ENCODE data around the gene RBSN. TPM values are rescaled to one million over a fixed set of nuclear protein-coding genes. Genes with fewer than 3 reads are reported as not detected.

Gene RBSN
- total and polyA plus RNA-seq, 5 experiments from 2014 or later = 16.3 to 41.4 (median 20.3) TPM

DNA sequence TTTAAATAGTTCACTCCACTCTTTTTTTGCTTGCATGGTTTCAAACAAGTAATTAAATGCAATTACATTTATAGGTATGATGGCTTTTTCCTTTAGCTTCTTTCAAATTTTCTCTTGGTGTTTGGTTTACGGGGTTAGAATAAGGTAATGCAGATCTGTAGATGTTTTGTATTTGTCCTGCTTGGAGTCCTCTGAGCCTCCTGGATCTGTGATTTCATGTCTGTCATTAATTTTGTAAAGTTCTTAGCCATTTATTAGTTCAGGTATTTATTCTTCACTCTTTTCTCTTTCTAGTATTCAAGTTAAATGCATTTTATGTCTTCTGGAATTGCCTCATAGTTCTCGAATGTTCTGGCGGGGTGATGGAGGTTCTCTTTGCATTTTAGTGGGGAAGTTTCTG is 32.5 kb downstream of the RBSN start:
- POLR2A ChIA-PET = interaction anchor here (0.6 to 3.1 kb wide), 3 partner anchors 33 to 415 kb away, joined by 4 to 22 read pairs (median 8); partner anchors contain the start of genes CCDC174 and RBSN

DNA sequence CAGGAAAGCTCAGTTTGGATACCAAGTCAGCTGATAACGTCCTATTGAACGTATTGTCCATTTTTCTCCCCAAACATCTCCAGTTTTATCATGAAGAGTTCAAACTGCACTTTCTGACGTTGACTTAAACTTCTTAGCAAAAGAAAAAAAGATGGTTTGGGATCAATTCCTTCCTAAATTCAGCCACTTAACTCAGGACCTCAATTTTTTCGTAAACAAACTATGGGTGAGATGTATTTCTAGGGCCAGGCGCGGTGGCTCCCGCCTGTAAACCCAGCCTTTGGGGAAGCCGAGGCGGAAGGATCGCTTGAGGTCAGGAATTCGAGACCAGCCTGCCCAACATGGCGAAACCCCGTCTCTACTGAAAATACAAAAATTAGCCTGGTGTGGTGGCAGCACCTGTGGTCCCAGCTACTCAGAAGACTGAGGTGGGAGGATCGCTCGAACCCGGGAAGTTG is 33.4 kb downstream of the RBSN start:
- POLR2A ChIA-PET = interaction anchor here (0.6 to 3.1 kb wide), 12 partner anchors 10 to 536 kb away, joined by 3 to 22 read pairs (median 4); partner anchors contain the start of genes BTD, CAPN7, CCDC174 and HACL1
- Mint-ChIP-seq H3K4me1 (peaks cover 15 to 28% (median 24%) of the 10 kb centered on the region in 4 donors), H3K4me3 (peak overlapping the region; percentile 93 to 99 (median 96)), H3K27me3 (no peaks in the 10 kb centered on the region), H3K9me3 (no peaks in the 10 kb centered on the region), H3K36me3 (peaks cover 0 to 18% (median 3%) of the 10 kb centered on the region in 3 donors), H3K27ac (peak overlapping the region in 9 of 10 donors; percentile 92 to 98 (median 96))
- ATAC-seq (no peak), DNase-seq (no peak)

More for the DNA sequence above, 32.5 kb downstream of the RBSN start:
- peak overlapping the region; percentile 23 to 96 (median 46) for H3K4me3 Mint-ChIP-seq
- peaks cover 0 to 21% (median 8%) of the 10 kb centered on the region in 3 donors for H3K36me3 Mint-ChIP-seq
- H3K9me3 Mint-ChIP-seq = no peaks in the 10 kb centered on the region
- DNase-seq = no peak
- H3K27me3 Mint-ChIP-seq = no peaks in the 10 kb centered on the region
- H3K27ac Mint-ChIP-seq = peak overlapping the region in 2 of 10 donors; percentile 26 to 40
- ATAC-seq = no peak
- peaks cover 15 to 25% (median 23%) of the 10 kb centered on the region in 4 donors for H3K4me1 Mint-ChIP-seq

DNA sequence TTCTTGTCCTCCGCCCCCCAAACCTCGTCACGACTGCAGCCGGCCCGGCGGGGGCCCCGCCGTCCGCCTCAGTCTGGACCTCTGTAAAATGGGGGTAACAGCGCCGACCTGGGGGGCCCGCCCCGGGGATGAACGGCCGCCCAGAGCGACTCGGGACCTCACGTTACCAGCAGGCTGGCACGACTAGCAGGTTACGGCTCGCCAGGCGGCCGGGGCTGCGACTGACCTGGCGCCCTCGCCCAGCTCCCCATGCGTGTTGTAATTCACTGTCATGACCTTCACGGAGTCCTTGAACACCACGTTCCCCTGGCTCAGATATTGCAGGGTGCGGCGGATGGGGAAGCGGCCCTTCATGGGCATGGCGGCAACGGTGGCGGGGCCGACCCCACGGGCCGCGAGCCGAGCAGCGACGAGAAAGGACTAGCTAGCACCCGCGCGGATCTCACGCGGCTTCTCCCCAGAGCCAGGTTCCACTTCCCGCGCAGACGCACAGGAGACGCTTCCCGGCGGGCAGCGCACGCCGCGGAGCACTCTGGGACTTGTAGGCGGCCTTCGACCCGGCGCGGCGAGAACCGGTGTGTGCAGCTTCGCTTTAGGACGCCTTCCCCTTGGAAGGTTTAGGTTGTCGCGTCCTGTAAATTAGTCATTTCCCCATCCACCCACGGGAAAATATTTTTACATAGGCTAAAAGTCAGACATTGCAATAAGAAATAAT is 34.0 kb downstream of the RBSN start, which contains the start of gene MRPS25:
Gene MRPS25, minus strand, starts transcription at position 481 of the 715 bp plus-strand sequence. Its CDS starts 121 bp downstream, at position 360.
- H3K9me3 Mint-ChIP-seq = no peaks in the 10 kb centered on the region
- H3K4me1 Mint-ChIP-seq = peaks cover 13 to 29% (median 22%) of the 10 kb centered on the region in 4 donors
- H3K4me3 Mint-ChIP-seq = peak within 1 kb of the TSS; percentile 93 to 99 (median 96)
- H3K27me3 Mint-ChIP-seq = no peaks in the 10 kb centered on the region
- peak; percentile 79 to 93 (median 88) for DNase-seq
- peak; percentile 97 for ATAC-seq
- H3K36me3 Mint-ChIP-seq = peaks cover 0 to 12% (median 0%) of the 10 kb centered on the region in 3 donors
- POLR2A ChIA-PET = interaction anchor here (0.6 to 3.1 kb wide), 13 partner anchors 8 to 537 kb away, joined by 3 to 22 read pairs (median 4); partner anchors contain the start of genes BTD, CAPN7, CCDC174 and HACL1
- H3K27ac Mint-ChIP-seq = peak within 1 kb of the TSS; percentile 92 to 98 (median 96)

DNA sequence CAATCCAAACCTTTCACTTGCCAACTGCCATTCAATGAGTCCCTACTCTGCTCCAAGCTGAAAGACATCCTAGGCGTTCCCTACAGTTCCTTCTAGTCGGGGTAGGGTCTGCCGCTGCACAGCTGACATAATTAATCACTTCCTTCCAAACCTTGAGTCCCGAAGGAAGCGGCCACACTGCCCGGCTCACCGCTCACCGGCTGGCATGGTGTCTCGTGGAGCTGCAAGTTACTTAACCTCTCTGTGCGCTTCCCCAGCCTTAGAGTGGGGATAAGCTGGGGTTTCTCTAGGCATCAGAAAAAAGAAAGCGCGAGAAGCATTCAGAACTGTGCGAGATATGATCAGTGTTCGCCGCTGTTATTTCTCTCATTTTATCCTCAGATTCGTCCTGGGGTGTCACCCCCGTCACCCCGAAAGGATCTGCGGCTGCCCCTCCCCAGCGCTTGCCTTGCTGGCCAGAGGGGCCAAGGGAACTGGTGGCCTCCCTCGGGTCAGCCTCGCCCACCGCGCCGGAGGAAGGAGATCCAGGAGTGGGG is 34.6 kb downstream of the RBSN start:
- Mint-ChIP-seq H3K36me3 (peaks cover 0 to 11% (median 0%) of the 10 kb centered on the region in 3 donors), H3K4me3 (peak overlapping the region; percentile 93 to 99 (median 96)), H3K27me3 (no peaks in the 10 kb centered on the region), H3K9me3 (no peaks in the 10 kb centered on the region), H3K4me1 (peaks cover 13 to 33% (median 26%) of the 10 kb centered on the region in 4 donors), H3K27ac (peak overlapping the region; percentile 70 to 98 (median 92))
- peak in 1 of 10 donors; percentile 13 for DNase-seq
- peak; percentile 6 to 9 for ATAC-seq
- POLR2A ChIA-PET = interaction anchor here (0.8 to 3.1 kb wide), 11 partner anchors 9 to 537 kb away, joined by 3 to 22 read pairs (median 5); partner anchors contain the start of genes BTD, CAPN7, CCDC174 and HACL1

DNA sequence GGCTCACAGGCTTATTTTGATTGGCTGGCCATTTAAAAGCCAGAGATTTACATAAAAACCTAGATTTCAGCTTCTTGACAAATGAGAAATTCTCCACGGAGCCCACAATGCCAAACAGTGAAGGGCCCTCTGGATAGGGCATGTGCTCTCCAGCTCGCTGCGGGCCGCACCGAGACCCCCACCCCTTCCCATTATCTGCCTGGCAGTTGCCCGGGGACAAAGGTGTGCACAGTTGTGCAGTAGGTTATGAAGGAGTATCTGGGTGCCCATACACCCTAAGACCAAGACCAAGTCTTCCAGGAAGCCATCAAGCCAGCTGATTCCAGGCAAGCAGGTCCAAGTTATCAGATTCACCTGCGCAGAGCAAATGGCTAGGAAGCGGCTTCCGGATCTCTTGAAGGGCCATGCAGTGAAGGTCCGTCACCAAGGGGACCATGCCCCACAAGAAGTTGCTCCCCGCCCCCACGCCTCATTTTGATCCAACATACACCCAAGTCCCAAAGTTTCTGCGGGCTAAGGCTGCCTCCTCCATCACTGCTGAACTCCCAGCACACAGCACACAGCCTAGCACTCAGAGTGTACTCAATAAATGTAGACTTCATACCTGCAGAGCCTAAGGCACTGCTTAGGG is 35.2 kb downstream of the RBSN start:
- DNase-seq (no peak), ATAC-seq (no peak)
- no peaks in the 10 kb centered on the region for H3K27me3 Mint-ChIP-seq
- H3K4me1 Mint-ChIP-seq = peaks cover 13 to 34% (median 26%) of the 10 kb centered on the region in 4 donors
- H3K36me3 Mint-ChIP-seq = peaks cover 0 to 15% (median under 1%) of the 10 kb centered on the region in 3 donors
- POLR2A ChIA-PET = interaction anchor here (0.8 to 3.1 kb wide), 2 partner anchors 36 to 142 kb away, joined by 3 to 22 read pairs; partner anchors contain the start of genes CAPN7 and RBSN
- peak overlapping the region in 9 of 10 donors; percentile 83 to 98 (median 92) for H3K27ac Mint-ChIP-seq
- peak overlapping the region; percentile 93 to 99 (median 96) for H3K4me3 Mint-ChIP-seq
- H3K9me3 Mint-ChIP-seq = no peaks in the 10 kb centered on the region

DNA sequence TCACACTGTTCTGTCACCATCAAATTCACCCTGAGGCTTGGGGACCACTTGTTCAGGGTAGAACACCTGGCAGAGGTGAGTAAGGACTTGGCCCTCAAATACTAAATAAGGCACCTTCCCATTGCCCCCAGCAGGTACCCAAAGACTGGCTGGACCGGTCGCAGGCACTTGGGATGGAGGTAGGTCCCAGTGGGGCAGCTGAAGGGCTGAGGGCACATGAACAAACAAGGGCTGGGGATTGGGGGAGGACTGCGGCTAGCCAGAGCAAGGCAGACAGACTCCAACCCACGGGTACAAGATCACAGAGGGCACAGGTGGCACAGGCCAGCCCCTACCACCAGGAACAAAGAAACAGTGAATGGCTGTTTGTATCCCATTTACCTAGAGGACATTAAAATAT is 35.7 kb downstream of the RBSN start:
- Mint-ChIP-seq H3K9me3 (no peaks in the 10 kb centered on the region), H3K27ac (peak overlapping the region in 7 of 10 donors; percentile 5 to 72 (median 63)), H3K4me3 (peak overlapping the region; percentile 93 to 99 (median 96)), H3K36me3 (peaks cover 0 to 20% (median 5%) of the 10 kb centered on the region in 3 donors), H3K4me1 (peaks cover 13 to 34% (median 26%) of the 10 kb centered on the region in 4 donors), H3K27me3 (no peaks in the 10 kb centered on the region)
- POLR2A ChIA-PET = interaction anchor here (0.8 kb wide), 1 partner anchor 143 kb away, joined by 3 read pairs; the partner anchor contains the start of gene CAPN7
- no peak for DNase-seq
- ATAC-seq = no peak

DNA sequence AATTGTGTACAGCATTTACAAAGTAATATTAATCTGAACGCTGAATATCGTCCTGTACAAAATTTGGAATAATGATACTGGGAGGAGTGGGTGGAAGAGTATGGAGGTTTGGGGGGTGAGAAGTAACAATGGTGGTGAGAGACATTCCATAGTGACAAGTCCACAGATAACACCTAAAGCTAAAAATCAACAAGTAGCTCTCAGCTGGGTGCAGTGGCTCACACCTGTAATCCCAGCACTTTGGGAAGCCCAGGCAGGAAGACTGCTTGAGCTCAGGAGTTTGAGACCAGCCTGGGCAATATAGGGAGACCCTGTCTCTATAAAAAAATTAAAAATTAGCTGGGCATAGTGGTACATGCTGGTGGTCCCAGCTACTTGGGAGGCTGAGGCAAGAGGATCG is 38.9 kb downstream of the RBSN start:
- DNase-seq (no peak), ATAC-seq (no peak)
- Mint-ChIP-seq H3K4me1 (peaks cover 15 to 42% (median 37%) of the 10 kb centered on the region in 4 donors), H3K27ac (peak overlapping the region in 3 of 10 donors; percentile 1 to 32 (median 22)), H3K27me3 (no peaks in the 10 kb centered on the region), H3K36me3 (peaks cover 0 to 37% (median 19%) of the 10 kb centered on the region in 3 donors), H3K4me3 (no peak overlapping the region), H3K9me3 (peaks cover 0 to 3% (median 0%) of the 10 kb centered on the region in 9 donors)
- POLR2A ChIA-PET = interaction anchor here (0.6 kb wide), 1 partner anchor 1650 kb away, joined by 5 read pairs; no protein-coding TSS in a partner anchor

DNA sequence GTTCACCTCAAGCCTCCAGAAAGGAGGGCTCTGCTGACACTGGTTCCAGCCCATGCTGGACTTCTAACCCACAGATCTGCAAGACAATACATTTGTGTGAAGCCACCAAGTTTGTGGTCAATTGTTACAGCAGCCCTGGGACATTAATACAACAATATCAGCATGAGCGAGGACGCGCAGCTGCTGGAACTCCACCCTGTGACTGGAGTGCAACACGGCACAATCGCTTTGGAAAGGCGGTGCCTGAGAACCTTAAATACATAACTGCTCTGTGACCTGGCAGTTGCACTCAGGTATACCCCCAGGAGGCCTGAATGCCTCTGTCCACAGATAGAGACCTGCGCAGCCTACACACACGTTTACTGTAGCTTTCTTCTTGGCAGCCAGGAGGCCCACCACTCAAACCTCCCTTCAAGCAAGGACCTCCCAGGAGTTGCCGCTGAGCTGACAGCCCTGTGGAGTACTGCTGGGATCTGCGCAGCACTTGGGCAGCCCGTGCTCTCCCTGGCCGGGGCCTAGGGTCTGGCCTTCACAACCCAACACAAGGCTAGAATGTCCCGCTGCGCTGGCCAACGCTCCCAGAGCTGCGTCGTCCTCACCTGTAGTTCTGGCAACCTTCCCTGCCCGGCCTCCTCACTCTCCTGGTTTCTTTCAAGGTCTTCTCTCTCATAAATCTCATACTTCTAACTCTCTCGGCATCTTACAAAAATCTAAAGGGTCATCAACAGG is 42.1 kb downstream of the RBSN start:
- no peaks in the 10 kb centered on the region for H3K27me3 Mint-ChIP-seq
- peaks cover 0 to 3% (median 0%) of the 10 kb centered on the region in 9 donors for H3K9me3 Mint-ChIP-seq
- peak overlapping the region in 3 of 10 donors; percentile 3 to 54 (median 15) for H3K27ac Mint-ChIP-seq
- H3K4me1 Mint-ChIP-seq = peaks cover 10 to 47% (median 43%) of the 10 kb centered on the region in 4 donors
- POLR2A ChIA-PET = no interaction called here
- ATAC-seq = no peak
- H3K4me3 Mint-ChIP-seq = peak overlapping the region in 1 of 10 donors; percentile 26
- H3K36me3 Mint-ChIP-seq = peaks cover 0 to 54% (median 19%) of the 10 kb centered on the region in 3 donors
- no peak for DNase-seq

DNA sequence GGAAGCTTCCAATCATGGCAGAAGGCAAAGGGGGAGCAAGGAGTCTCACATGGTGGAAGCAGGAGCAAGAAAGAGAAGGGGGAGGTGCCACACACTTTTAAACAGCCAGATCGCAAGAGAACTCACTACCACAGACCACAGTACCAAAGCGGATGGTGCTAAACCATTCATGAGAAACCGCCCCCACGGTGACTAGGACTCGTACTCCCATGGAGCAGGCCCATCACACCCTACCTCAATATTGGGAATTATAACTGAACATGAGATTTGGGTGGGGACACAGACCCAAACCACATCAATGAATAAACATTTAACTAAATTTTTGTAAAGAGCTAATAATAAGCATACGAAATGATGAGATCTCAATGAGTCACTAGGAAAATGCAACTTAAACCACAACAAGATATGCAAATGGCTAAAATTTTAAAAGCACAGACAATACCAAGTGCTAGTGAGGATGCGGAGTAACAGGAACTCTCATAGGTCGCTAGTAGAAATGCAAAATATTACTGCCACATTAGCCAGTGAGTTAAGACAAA is 43.9 kb downstream of the RBSN start:
- Mint-ChIP-seq H3K27me3 (no peaks in the 10 kb centered on the region), H3K27ac (peak overlapping the region in 9 of 10 donors; percentile 44 to 85 (median 61)), H3K4me3 (peak overlapping the region in 5 of 10 donors; percentile 8 to 68 (median 34)), H3K36me3 (peaks cover 0 to 62% (median 19%) of the 10 kb centered on the region in 3 donors), H3K4me1 (peaks cover 11 to 60% (median 54%) of the 10 kb centered on the region in 4 donors), H3K9me3 (peaks cover 0 to 3% (median 0%) of the 10 kb centered on the region in 9 donors)
- DNase-seq = peak in 4 of 10 donors; percentile 8 to 50 (median 14)
- peak; percentile 58 to 59 for ATAC-seq
- POLR2A ChIA-PET = no interaction called here

DNA sequence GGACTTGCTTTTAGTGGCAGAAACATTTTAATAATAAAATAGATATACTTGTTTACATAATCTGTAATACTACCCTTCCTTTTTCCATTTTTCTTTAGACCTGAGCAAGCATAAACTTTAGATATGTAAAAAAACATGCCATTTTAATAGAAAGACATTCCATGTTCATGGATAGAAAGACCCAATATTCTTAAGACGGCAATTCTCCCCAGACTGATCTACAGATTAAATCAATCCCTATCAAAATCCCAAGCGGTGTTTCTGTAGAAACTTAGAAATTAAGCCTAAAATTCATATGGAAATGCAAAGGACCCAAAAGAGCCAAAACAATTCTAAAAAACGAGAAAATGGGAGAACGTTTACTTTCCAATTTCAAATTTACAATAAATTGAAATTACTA is 45.4 kb downstream of the RBSN start:
- peaks cover 0 to 69% (median 16%) of the 10 kb centered on the region in 3 donors for H3K36me3 Mint-ChIP-seq
- peaks cover 11 to 61% (median 49%) of the 10 kb centered on the region in 4 donors for H3K4me1 Mint-ChIP-seq
- no peak for ATAC-seq
- DNase-seq = no peak
- POLR2A ChIA-PET = interaction anchor here (0.6 to 1.2 kb wide), 2 partner anchors 12 to 46 kb away, joined by 4 to 5 read pairs; partner anchors contain the start of gene MRPS25
- H3K9me3 Mint-ChIP-seq = peaks cover 0 to 3% (median 0%) of the 10 kb centered on the region in 9 donors
- H3K4me3 Mint-ChIP-seq = no peak overlapping the region
- H3K27me3 Mint-ChIP-seq = no peaks in the 10 kb centered on the region
- peak overlapping the region in 7 of 10 donors; percentile 43 to 92 (median 60) for H3K27ac Mint-ChIP-seq
